ENCODE results near the gene ATXN2.
"Not testable (repeated sequence)": the region's sequence is repeated elsewhere in the genome, so short reads cannot be mapped to it uniquely, and the experiment has no call there.

Gene ATXN2

DNA sequence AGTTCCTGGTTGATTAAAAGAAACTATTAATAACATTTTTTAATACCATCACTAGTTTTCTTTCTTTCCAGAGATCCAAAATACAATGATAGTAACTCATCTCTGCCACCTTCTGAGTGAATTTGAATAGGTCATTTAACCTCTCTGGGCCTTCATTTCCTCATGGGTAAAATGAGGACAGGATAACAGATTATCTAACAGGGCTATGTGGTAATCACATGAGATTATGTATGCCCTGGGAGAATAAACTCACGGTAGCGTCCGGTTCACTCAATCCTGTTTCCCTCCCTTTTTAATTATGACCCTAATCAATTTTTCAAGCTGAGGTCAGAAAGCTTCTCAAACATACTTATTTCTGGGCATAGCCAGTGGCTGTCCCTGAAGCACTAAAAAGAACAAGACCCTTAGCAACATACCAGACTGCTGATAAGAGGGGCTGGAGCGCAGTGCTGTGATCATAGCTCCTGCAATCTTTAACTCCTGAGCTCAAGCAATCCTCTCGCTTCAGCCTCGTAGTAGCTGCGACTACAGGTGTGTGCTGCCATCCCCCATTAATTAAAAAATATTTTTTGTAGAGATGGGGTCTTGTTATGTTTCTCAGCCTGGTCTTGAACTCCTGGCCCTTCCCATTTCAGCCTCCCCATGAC lies 24.2 kb downstream of the ATXN2 start:
- DNase-seq (ENCODE audit: low read depth in 2 of 2) = no peak

DNA sequence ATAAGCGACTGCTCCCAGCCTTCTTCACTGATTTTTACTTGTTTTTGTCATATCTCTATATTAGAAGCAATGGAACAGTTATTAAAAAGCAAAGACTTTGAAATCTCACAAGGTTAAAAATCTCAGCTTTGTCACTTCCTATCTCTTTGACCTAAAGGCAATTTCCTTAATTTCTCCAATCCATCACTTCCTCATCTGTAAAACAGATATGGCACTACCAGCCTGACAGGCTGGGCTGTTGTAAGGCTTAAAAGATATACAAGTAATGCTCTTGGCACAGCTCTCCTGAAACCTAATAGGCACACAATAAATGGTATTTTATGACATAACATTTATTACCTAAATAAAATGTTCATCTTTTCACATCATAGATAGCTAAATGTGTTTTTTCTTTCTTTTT lies 25.6 kb downstream of the ATXN2 start:
- no peak for DNase-seq (ENCODE audit: low read depth in 2 of 2)

DNA sequence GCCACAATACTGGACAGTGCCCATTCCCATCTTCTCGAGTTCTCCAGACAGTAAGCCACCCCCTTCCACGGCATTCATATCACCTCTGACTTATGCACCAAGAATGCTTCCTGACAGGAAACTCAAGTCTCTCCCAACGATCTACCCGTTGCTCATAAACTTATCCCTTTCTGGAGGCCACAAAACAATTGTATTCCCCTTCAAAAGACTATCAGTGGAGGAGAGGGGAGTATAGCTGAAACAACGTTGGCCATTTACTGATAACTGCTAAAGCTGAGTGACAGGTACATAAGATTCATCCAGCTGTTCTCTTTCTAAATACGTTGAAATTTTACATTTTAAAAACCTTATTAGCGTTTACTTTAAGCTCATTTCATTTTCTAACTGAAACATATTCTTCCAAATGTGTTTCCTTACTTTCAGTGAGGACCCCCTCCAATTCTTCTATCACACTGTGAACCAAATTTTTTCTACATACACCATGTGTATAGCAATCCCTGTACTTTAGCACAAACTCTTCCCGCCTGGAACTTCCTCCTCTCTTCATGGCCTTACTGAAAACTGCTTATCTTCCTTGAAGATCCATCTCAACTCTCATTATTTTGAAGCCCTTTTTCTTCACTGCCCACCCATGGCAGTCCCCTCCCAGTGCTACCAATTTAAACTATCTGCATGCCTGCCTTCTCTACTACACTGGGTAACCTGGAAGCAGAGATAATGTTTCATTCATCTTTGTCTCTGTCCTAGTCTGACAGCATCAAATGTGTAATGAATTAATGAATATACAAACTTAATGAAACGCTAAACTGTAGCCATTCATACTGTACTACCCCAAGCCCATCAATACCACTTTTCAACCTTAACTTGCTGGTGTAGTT lies 28.8 kb downstream of the ATXN2 start:
- DNase-seq (ENCODE audit: low read depth in 2 of 2) = no peak

DNA sequence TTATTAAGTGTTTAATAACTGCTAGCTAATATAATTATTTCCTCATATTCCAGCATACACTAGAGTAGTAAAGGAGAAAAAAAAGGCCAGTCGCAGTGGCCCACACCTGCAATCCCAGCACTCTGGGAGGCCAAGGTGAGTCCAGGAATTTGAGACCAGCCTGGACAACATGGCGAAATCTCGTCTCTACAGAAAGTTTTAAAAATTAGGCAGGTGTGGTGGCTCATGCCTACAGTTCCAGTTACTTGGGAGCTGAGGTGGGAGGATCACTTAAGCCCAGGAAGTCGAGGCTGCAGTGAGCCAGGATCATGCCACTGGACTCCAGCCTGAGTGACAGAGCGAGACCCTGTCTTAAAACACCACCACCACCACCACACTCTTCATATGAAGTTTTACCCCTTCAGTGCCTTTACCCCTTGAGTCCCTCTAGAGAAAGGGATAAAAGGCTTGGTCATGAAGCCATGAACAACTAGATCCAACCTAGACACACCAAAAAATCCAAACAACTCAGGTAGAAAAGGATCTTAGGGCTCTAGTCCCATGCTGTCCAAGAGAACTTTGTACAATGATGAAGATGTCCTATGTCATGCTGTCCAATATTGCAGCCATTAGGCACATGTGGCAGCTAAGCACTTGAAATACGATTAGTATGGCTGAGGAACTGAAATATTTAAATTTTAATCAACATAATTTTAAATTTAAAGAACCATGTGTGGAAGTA lies 29.6 kb downstream of the ATXN2 start:
- no peak for DNase-seq (ENCODE audit: low read depth in 2 of 2)

DNA sequence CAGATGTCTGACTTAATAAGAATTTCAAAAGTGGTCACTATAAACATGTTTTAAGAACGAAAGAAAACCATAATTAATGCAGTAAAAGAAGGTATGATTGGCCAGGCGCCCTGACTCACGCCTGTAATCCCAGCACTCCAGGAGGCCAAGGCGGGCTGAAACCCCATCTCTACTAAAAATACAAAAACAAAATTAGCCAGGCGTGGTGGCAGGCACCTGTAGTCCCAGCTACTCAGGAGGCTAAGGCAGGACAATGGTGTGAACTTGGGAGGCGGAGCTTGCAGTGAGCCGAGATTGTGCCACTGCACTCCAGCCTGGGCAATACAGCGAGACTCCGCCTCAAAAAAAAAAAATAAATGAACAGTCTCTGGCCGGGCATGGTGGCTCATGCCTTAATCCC lies 38.3 kb downstream of the ATXN2 start:
- DNase-seq (ENCODE audit: low read depth in 2 of 2) = not testable (repeated sequence)

DNA sequence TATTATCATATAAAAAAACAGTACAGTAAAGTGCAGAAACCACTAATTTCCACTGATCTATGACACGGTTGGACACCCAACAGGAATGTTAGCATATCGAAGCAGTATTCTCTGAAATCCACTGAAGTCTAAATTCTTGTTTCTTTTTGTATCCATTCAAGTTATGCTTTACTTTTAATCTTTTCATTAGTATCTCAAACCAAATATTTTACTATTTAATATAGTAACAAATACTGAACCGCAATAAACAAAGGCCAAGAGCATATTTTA lies 41.1 kb downstream of the ATXN2 start:
- DNase-seq (ENCODE audit: low read depth in 2 of 2) = no peak

DNA sequence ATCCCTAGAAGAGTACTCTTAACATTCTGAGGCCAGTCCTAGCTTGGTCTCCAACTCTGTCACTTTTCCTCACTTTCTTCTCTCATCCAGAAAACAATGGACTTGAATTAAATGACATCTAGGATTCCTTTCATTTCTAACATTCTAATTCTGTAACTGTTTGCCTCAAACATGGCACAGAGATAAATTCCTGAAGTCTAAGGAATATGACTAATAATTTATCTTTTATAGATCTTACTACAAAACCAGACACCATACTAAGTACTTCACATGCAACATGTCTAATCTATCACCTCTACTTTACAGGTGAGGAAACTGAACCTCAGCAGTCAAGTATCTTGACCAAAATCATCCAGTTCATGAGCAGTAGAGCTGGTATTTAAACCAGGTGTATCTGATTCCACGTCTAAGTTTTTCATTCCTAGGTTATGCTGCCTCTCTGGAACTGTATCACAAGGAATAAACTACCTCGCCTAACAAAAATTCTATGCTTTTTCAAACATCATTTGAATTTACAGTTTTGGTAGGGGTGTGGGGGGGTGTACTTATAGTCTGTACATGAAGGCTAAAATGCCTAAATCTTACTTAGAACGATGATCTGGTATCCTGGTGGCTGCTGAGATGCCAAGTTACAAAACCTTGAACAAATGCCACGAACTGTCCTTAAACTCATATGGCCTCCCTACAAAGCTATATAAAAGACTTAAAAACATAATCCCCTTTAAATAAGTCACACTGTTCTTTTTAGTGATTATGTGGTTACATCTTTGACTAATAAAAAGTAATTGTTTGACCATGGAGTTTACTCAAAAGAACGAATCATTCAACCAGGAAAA lies 41.6 kb downstream of the ATXN2 start:
- DNase-seq (ENCODE audit: low read depth in 2 of 2) = no peak

DNA sequence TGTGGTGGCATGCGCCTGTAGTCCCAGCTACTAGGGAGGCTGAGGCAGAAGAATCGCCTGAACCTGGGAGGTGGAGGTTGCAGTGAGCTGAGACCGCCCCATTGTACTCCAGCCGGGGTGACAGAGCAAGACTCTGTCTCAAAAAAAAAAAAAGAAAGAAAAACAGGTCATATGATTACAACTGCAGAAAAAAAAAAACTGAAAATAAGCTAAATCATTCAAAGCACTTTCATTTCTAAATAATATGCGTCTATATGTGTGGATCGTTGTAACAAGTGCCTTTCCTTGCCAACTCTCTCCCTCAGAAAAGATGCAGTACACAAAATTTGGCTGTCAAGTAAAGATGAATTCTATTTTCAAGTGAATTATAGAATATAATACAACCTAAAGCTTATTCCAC lies 42.4 kb downstream of the ATXN2 start:
- no peak for DNase-seq (ENCODE audit: low read depth in 2 of 2)

DNA sequence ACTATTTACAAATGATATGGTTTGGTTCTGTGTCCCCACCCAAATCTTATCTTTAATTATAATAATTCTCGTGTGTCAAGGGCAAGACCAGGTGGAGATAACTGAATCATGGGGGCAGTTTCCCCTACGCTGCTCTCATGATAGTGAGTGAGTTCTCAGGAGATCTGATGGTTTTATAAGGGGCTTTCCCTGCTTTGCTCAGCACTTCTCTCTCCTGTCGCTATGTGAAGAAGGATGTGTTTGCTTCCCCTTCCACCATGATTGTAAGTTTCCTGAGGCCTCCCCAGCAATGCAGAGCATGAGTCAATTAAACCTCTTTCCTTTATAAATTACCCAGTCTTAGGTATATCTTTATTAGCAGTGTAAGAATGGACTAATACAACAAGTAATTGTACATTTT lies 43.8 kb downstream of the ATXN2 start:
- not testable (repeated sequence) for DNase-seq (ENCODE audit: low read depth in 2 of 2)

DNA sequence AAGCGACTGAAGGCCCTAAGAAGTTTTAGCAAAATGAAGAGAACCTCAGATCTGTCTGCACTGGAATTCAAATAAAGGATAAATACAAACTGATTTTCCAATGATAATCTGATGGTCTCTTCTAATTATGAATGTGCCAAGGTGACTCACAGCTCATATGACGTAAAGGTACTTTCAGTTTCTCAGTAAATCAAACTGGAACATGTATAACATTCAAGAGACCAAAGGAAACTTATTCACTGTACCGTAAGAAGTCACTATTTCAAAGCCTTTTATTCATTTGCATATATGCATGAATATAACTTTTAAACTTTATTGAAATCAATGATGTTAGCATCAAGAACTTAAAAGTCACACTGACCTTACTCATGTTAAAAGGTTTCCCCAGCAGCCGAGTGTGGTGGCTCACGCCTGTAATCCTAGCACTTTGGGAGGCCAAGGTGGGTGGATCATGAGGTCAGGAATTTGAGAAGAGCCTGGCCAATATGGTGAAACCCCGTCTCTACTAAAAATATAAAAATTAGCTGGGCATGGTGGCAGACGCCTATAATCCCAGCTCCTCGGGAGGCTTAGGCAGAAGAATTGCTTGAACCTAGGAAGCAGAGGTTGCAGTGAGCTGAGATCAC lies 52.2 kb downstream of the ATXN2 start:
- DNase-seq (ENCODE audit: low read depth in 2 of 2) = peak in 1 of 2 donors; percentile 7

DNA sequence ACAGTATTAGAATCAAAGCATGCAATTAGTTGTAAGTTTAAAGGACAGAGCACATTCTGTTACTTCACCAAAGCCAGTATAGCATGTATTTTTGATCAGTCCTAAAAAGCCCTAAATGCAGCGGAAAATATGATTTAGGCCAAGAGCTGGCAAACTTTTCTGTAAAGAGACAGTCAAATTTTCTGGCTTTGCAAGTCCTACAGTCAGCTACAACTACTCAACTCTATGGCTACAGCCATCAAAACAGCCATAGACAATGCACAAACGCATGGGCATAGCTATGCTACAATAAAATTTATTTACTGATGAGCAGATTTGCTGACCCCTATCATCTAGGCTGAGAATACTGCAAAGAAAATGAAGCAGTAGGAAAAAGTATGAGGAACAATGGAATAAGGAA lies 52.9 kb downstream of the ATXN2 start:
- no peak for DNase-seq (ENCODE audit: low read depth in 2 of 2)

DNA sequence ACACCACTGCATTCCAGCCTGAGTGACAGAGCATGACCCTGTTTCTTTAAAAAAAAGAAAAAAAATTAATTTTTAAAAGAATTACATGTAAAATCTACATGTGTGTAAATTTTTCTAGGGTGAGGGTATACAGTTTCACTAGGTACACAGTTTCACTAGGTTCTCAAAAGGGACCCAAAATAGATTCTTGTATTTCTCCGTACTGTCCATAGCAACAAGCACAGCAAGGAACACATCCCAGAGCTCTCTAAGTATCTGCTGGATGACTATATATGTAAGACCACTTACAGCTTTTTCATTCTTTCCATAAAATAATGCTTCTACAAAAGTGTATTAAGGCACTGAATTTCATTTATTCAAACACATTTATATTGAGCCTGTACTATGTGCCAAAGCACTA lies 55.1 kb downstream of the ATXN2 start:
- DNase-seq (ENCODE audit: low read depth in 2 of 2) = no peak

DNA sequence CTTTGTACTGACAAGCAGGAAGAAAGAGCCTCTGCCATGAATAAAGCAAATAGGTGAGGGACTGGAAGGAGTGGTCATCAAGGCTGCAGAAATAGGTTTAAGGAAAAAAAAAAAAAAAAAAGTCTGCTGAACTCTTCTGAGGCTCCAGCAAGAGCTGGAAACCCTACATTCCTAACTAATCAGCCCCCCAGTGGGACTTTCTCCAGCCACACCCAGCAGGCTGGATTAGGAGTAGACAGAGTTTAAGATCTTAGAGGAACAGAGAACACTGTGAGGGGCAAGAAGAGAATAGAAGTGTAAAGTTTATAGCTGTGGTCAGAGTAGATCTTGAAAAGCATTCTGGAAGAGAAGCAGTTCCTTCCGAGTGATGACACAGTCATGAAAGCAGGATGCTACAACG lies 66.4 kb downstream of the ATXN2 start:
- DNase-seq (ENCODE audit: low read depth in 2 of 2) = no peak

DNA sequence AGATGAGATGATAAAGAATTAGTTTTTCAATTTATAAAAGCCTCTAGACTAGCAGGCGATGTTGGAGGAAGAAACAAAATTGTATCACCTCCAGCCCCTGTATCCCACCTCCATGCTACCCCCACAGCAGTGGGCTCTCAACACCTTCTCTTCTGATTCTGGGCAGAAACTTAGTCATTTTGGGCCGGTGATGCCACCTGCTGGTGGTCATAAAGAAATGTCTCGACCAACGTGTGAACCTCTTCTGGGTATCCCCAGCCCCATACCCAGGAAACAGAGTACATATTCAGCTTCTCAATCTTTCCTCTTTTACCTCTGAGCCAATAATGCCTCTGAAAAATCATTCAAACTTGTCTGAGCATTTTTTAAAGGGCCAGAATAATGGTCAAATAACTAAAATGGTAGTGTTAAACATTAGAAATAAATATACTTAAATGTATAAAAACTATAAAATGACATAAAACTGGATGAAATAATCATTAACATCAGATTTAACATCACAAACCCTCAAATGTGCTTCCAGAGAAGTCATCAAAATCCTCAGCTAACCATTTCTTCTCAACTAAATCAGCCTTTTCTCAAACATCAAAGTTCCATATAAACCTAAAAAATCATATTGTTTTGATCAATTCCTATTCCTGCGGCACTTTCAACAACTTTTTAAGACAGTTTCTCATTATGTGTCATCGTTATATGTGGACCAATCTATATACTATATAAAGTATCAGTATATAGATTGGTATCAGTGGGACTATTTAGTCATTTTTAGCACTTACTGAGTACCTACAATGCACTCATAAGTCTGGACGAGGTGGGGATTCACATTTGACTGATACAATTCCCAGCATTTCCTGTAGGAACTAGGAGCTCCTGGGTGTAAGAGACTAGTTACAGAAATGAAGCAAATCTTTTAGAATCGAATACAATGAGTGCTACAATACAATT lies 69.4 kb downstream of the ATXN2 start:
- peak; percentile 22 to 38 for DNase-seq (ENCODE audit: low read depth in 2 of 2)

DNA sequence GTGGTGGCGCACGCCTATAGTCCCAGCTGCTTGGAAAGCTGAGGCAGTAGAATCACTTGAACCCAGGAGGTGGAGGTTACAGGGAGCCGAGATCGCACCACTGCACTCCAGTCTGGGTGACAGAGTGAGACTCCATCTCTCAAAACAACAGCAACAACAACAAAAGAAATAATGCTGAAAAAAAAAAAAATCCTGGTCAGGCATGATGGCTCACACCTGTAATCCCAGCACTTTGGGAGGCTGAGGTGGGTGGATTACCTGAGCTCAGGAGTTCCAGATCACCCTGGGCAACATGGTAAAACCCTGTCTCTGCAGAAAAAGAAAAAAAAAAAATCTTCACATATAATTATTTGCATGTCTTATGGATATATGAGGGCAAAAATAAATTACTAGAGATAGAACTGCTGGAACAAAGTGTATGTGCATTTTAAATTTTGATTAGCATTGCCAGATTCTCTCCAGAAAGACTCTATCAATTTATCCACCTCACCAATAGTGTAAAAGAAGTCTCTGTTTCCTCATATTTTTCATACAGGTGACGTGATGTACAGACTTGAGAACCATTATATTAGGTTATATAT lies 75.4 kb downstream of the ATXN2 start:
- no peak for DNase-seq (ENCODE audit: low read depth in 2 of 2)

DNA sequence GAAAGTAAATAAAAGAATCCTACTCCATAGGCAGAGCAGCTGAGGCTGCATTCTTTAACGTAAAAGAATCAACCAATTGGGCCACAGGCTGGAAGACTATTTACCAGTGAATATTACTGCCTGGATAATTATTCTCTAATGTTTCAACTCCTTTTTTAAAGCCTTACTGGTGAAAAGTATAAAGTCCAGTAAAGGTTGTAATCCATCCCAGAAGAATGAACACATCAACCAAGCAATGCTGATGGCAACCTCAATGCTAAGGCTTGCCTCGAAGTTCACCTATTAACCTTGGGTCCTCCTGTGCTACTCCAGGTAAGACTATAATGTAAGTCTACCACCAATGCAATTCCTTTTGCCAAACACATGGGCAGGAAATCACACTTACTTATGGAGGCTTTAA lies 77.3 kb downstream of the ATXN2 start:
- no peak for DNase-seq (ENCODE audit: low read depth in 2 of 2)

DNA sequence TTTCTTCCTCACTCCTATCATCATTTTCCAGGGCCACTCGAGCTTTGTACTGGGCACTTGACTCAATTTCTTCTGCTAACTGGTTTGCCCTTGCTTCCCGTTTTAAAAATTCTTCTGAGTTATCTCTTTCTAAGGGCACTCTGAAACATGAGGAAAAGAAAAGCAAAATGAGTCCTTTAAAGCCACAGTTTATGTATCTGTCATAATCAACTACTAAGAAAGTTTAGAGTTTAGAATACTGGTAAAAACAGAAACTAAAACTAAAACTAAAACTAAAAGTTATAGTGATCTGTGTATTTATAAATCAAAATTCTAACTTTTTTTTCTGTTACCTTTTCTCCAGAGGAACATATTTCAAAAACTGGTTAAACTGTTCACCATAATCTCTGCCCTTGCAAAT lies 79.2 kb downstream of the ATXN2 start:
- DNase-seq (ENCODE audit: low read depth in 2 of 2) = no peak

DNA sequence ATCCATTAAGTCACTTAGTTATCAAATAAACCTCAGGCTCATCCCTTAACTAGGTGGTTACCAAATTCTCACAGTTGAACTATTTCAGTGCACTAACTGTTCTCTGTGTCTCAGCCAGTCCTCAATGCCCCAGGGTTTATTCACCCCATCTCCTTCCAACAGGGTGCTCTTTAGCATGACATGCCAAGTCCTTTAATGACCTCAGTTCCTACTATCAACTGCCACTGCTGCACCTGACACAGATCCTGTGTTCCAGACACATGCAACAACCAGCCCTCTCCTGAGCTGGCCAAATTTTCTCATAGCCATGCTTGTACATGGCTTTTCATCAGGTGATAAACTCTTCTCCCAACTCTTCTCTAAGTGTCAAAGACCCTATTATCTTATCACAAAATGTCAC lies 80.0 kb downstream of the ATXN2 start:
- DNase-seq (ENCODE audit: low read depth in 2 of 2) = no peak

DNA sequence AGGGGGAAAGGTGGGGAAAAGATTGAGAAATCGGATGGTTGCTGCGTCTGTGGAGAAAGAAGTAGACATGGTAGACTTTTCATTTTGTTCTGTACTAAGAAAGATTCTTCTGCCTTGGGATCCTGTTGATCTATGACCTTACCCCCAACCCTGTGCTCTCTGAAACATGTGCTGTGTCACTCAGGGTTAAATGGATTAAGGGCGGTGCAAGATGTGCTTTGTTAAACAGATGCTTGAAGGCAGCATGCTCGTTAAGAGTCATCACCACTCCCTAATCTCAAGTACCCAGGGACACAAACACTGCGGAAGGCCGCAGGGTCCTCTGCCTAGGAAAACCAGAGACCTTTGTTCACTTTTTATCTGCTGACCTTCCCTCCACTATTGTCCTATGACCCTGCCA lies 91.4 kb downstream of the ATXN2 start:
- not testable (repeated sequence) for DNase-seq (ENCODE audit: low read depth in 2 of 2)

DNA sequence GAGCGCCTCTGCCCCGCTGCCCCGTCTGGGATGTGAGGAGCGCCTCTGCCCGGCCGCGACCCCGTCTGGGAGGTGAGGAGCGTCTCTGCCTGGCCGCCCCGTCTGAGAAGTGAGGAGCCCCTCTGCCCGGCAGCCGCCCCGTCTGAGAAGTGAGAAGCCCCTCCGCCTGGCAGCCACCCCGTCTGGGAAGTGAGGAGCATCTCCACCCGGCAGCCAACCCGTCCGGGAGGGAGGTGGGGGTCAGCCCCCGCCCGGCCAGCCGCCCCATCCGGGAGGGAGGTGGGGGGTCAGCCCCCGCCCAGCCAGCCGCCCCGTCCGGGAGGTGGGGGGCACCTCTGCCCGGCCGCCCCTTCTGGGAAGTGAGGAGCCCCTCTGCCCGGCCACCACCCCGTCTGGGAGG lies 91.9 kb downstream of the ATXN2 start:
- DNase-seq (ENCODE audit: low read depth in 2 of 2) = not testable (repeated sequence)

Measured in stimulated activated CD8-positive, alpha-beta memory T cell treated with anti-CD3 and anti-CD28 coated beads, Interleukin-2, amount 100 ng/mL, for 48 hours (primary cell).